SJSA1 (cell line): ENCODE data around the gene TNIP1. TPM values are rescaled to one million over a fixed set of nuclear protein-coding genes. Genes with fewer than 3 reads are reported as not detected.
A peak's percentile ranks its signal among the peaks of the same experiment; 100 is the strongest.

Experiments used
- DNase-seq, 2 experiments: peaks; one replicate each; pipeline ENCODE4 v3.0.0-alpha.2; 2015 to 2020; ENCODE audit warnings: low spot score in 2 of 2, low read depth in 1 of 2
- H3K27ac ChIP-seq: fragments of 250-450 bp; sonication (Bioruptor Pico); 2 replicates; pipeline ENCODE4 v1.5.1; 2020; ENCODE audit warnings: mild to moderate bottlenecking, moderate library complexity
- H3K27me3 ChIP-seq: fragments of 250-450 bp; sonication (Bioruptor Pico); replicated peaks from 2 replicates; pipeline ENCODE4 v1.5.1; 2020; ENCODE audit warnings: mild to moderate bottlenecking, moderate library complexity
- H3K36me3 ChIP-seq: fragments of 250-450 bp; sonication (Bioruptor Pico); 2 replicates; pipeline ENCODE4 v1.5.1; 2020; ENCODE audit warnings: mild to moderate bottlenecking
- H3K4me1 ChIP-seq: fragments of 250-450 bp; sonication (Bioruptor Pico); replicated peaks from 2 replicates; pipeline ENCODE4 v1.6.1; 2021; ENCODE audit warnings: mild to moderate bottlenecking
- H3K4me3 ChIP-seq: fragments of 250-450 bp; sonication (Bioruptor Pico); 2 replicates; pipeline ENCODE4 v1.5.1; 2020; ENCODE audit warnings: mild to moderate bottlenecking
- H3K9me3 ChIP-seq: fragments of 250-450 bp; sonication (Bioruptor Pico); replicated peaks from 2 replicates; pipeline ENCODE4 v1.5.1; 2020; ENCODE audit warnings: mild to moderate bottlenecking
- total RNA-seq: library from RNA; depleted of rRNA; stranded (reverse); fragments of >200 nt; shearing (Covaris generic); gene quantifications from 2 replicates; pipeline ENCODE4 v1.2.3, GENCODE V29; 2014

The TNIP1 gene
- total RNA-seq, 1 experiment from 2014 or later = 296 TPM

GRCh38 chr5:151047814-151048425, 32.9 kb downstream of the TNIP1 start:
- peaks cover 19% of the 10 kb centered on the region for H3K4me1 ChIP-seq
- H3K36me3 ChIP-seq = peaks cover 97% of the 10 kb centered on the region
- DNase-seq = no peak
- no peaks in the 10 kb centered on the region for H3K27me3 ChIP-seq
- H3K4me3 ChIP-seq = no peak overlapping the region
- H3K9me3 ChIP-seq = no peaks in the 10 kb centered on the region
- H3K27ac ChIP-seq = no peak overlapping the region

GRCh38 chr5:151042453-151043093, 38.3 kb downstream of the TNIP1 start:
- no peak for DNase-seq
- Histone ChIP-seq H3K9me3 (no peaks in the 10 kb centered on the region), H3K27me3 (no peaks in the 10 kb centered on the region), H3K27ac (no peak overlapping the region), H3K4me3 (no peak overlapping the region), H3K4me1 (peaks cover 31% of the 10 kb centered on the region), H3K36me3 (peaks cover 100% of the 10 kb centered on the region)

DNA sequence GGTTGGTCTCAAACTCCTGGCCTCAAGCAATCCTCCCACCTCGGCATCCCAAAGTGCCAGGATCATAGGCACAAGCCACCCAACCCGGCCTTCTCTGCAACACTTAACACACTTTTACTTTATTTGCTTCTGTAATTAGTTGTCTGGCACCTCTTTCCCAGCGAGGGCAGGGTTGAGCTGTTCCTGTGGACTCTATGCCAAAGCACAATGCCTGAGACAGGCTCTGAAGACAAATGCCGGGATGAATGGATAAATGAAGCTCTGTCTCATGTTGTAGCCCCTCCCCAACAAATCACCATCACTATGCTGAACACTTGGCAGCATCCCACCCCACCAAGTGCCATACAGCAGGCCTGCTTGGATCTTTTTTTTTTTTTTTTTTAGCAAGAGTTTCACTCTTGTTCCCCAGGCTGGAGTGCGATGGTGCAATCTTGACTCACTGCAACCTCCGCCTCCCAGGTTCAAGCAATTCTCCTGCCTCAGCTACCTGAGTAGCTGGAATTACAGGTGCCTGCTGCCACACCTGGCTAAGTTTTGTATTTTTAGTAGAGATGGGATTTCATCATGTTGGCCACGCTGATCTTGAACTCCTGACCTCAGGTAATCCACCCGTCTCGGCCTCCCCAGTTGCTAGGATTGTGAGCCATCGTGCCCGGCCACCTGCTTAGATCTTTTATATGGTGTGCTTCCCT, 39.1 kb downstream of the TNIP1 start:
- no peak for DNase-seq
- Histone ChIP-seq H3K36me3 (peaks cover 100% of the 10 kb centered on the region), H3K4me3 (no peak overlapping the region), H3K9me3 (no peaks in the 10 kb centered on the region), H3K4me1 (peaks cover 32% of the 10 kb centered on the region), H3K27ac (no peak overlapping the region), H3K27me3 (no peaks in the 10 kb centered on the region)

DNA sequence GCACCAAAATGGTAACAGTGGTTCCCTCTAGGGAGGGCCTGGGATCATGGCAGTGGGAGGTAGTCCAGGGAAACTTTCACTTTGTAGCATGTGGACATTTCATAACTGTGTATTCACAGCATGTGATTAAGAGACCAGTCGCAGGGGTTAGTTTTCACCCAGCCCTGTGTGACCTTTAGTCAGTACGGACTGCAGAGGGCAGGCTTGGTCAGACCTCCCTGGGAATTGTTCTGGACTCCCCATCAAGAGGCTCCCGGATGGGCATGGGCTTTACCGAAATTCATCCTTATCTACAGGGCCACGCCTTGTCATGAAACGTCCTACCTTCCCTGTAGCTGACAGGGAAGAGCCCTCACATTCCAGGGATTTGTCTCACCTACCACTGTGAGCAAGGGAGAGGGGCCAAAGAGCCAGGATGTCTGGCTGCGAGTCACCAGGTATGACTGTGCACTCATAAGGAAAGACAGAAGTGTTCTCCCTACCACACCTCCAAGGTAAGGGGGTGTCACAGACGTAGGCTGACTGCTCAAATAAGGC, 40.6 kb downstream of the TNIP1 start:
- no peak for DNase-seq
- Histone ChIP-seq H3K27ac (no peak overlapping the region), H3K4me3 (no peak overlapping the region), H3K36me3 (peaks cover 100% of the 10 kb centered on the region), H3K4me1 (peaks cover 32% of the 10 kb centered on the region), H3K9me3 (no peaks in the 10 kb centered on the region), H3K27me3 (no peaks in the 10 kb centered on the region)

DNA sequence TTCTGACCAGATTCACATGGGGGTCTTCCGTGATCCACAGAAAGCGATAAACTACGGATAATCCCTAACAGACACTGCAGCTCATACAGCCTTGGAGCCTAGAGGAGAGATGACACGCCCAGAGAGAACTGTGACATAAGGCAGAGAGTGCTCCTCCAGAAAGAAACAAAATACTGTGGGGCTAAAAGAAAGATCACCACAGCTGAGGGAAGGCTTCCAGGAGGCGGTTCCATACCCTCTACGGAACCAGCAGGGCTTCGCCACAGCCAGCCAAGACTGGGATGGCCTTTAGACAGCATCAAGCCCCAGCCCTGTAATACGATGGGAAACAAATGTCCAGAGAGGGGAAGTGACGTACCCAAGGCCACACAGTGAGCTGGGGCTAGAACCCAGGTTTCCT, 41.2 kb downstream of the TNIP1 start:
- Histone ChIP-seq H3K4me1 (peaks cover 32% of the 10 kb centered on the region), H3K27ac (no peak overlapping the region), H3K27me3 (no peaks in the 10 kb centered on the region), H3K9me3 (no peaks in the 10 kb centered on the region), H3K4me3 (no peak overlapping the region), H3K36me3 (peaks cover 100% of the 10 kb centered on the region)
- no peak for DNase-seq

DNA sequence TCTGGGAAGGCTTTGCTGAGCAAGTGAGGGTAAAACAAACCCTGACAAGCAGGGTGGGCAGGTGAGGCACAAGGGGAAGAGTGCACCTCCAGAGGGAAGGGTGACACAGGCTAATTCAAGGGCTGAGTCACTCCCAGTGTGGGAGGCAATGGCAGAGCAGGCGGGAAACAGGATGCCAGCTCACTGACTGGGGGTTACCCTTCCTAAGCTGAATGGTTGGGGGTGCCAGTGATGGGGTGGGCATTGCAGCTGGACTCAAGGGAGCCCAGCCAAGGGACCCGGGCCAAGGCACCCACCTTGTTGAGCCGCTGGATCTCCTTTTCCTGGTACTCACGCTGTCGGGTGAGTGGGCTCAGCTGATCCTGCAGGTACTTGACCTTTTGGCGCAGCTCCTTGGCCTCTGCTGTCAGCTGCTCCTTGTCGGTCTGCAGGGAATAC, 42.0 kb downstream of the TNIP1 start:
- peak overlapping the region; percentile 17; the same call in 1 of the 2 replicates for H3K27ac ChIP-seq
- no peak for DNase-seq

DNA sequence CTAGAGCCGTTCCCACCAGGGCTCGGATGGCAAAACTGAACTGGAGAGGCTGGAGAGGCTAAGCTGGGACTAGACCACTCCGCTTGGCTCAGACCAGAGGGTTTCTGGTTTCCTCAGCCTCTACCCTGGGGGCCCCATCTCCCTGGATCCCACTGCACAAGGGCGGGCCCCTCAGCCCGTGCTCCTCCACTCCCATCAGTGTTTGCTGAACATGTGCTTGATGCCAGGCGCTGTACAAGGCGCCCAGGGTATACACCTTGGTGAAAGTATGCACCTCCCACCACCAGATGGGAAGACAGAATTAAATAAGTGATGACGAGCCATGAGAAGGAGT, 42.5 kb downstream of the TNIP1 start:
- no peak for DNase-seq
- H3K4me1 ChIP-seq = peaks cover 32% of the 10 kb centered on the region
- no peak overlapping the region for H3K4me3 ChIP-seq
- peaks cover 96% of the 10 kb centered on the region for H3K36me3 ChIP-seq
- no peaks in the 10 kb centered on the region for H3K27me3 ChIP-seq
- H3K9me3 ChIP-seq = no peaks in the 10 kb centered on the region
- H3K27ac ChIP-seq = peak overlapping the region; percentile 17; the same call in 1 of the 2 replicates

More for the DNA sequence above, 42.0 kb downstream of the TNIP1 start:
- H3K27me3 ChIP-seq = no peaks in the 10 kb centered on the region
- no peak overlapping the region for H3K4me3 ChIP-seq
- no peaks in the 10 kb centered on the region for H3K9me3 ChIP-seq
- H3K4me1 ChIP-seq = peaks cover 32% of the 10 kb centered on the region
- peaks cover 96% of the 10 kb centered on the region for H3K36me3 ChIP-seq

GRCh38 chr5:151037561-151038411, 43.0 kb downstream of the TNIP1 start:
- peaks cover 94% of the 10 kb centered on the region for H3K36me3 ChIP-seq
- no peaks in the 10 kb centered on the region for H3K9me3 ChIP-seq
- H3K4me3 ChIP-seq = no peak overlapping the region
- H3K27me3 ChIP-seq = no peaks in the 10 kb centered on the region
- peaks cover 32% of the 10 kb centered on the region for H3K4me1 ChIP-seq
- H3K27ac ChIP-seq = 0 out of 2 replicates have a peak overlapping the region, but pooled peaks have one; percentile 17
- no peak for DNase-seq

DNA sequence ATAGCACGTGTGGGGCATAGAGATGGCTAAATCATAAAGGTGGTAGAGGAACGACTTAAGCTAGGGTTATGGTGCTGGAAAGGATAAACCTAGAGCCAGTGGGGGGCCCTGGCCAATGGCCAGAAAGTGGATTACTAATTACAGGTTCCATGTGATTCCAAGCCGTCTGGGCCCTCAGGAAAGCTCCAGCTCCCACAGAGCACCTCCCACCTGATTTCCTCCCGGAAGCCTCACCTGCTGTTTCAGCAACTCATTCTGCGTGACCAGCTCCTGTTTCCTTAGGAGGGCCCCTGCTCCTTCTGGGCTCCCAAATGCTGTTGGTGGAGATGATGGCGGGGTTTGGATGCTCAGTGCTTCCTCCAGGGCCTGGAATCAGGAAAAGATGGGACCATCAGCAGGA, 44.3 kb downstream of the TNIP1 start:
- Histone ChIP-seq H3K36me3 (peaks cover 94% of the 10 kb centered on the region), H3K27ac (no peak overlapping the region), H3K27me3 (no peaks in the 10 kb centered on the region), H3K9me3 (no peaks in the 10 kb centered on the region), H3K4me1 (peaks cover 32% of the 10 kb centered on the region), H3K4me3 (no peak overlapping the region)
- no peak for DNase-seq

- DNase-seq = no peak
- peaks cover 94% of the 10 kb centered on the region for H3K36me3 ChIP-seq
Observed at GRCh38 chr5:151034422-151035379, 46.1 kb downstream of the TNIP1 start.

DNA sequence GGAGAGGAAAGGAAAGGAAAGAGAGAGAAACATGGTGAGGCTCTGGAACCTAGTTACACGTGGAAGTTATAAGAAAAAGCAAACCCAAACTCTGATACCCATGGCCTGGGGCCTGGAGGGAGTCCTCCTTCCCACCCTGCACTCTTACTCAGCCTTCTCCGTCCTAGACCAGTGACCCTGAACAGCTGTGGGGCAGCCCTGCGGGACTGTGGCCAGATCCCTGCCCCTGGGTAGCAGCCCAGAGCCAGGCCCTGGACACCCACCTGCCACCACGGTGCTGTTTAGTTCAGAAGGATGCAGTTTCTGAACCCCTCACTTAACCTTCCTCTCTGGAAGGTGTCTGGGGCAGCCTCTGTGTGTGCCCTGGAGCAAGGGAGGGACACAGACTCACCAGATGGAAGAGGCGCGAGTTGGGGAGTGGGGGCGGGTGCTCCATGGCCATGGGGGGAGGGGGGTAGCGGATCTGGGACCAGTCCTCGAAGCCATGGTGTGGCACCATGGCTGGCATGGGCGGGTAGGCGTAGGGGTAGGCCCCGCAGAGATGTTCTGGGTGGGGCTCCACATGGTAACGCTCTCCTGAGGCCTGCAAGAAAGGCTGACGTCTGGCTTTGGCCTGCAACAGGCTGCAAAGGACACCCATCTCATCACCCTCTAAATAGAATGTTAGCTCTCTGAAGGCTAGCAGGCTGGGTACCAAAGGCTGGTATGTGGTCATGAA, 47.5 kb downstream of the TNIP1 start:
- Histone ChIP-seq H3K36me3 (peaks cover 94% of the 10 kb centered on the region), H3K9me3 (no peaks in the 10 kb centered on the region; the same call in 1 of the 2 replicates), H3K27me3 (no peaks in the 10 kb centered on the region), H3K4me1 (peaks cover 9% of the 10 kb centered on the region), H3K4me3 (no peak overlapping the region), H3K27ac (no peak overlapping the region)
- no peak for DNase-seq

More at GRCh38 chr5:151034422-151035379, 46.1 kb downstream of the TNIP1 start:
- no peaks in the 10 kb centered on the region; the same call in 1 of the 2 replicates for H3K9me3 ChIP-seq
- no peaks in the 10 kb centered on the region for H3K27me3 ChIP-seq
- H3K4me1 ChIP-seq = peaks cover 21% of the 10 kb centered on the region
- no peak overlapping the region for H3K4me3 ChIP-seq
- no peak overlapping the region for H3K27ac ChIP-seq

- no peak for DNase-seq
- Histone ChIP-seq H3K27ac (no peak overlapping the region), H3K27me3 (no peaks in the 10 kb centered on the region), H3K36me3 (peaks cover 94% of the 10 kb centered on the region), H3K4me3 (no peak overlapping the region), H3K4me1 (no peaks in the 10 kb centered on the region), H3K9me3 (no peaks in the 10 kb centered on the region; the same call in 1 of the 2 replicates)
Observed at GRCh38 chr5:151031554-151031953, 49.3 kb downstream of the TNIP1 start.
